Activated T-cell treated with anti-CD3 and anti-CD28 coated beads, Interleukin-2, amount 50 U/mL, for 72 hours (primary cell): Measurements from ENCODE around the gene KCNV2. TPM values are rescaled to one million over a fixed set of nuclear protein-coding genes. Genes with fewer than 3 reads are reported as not detected.

ENCODE experiments used
- ATAC-seq, 2 donors: fragments of 150-1000 bp; cut with Tn5 transposase; replicated peaks in 1 of 2; 2 replicates each; pipeline ENCODE4 v1.10.0; 2021; ENCODE audit warnings: moderate library complexity in 2 of 2, mild to moderate bottlenecking in 1 of 2
- DNase-seq, 2 donors: peaks; one replicate each; pipeline ENCODE4 v3.0.0; 2021 to 2022; ENCODE audit warnings: mixed read lengths in 1 of 2
- H3K27ac Mint-ChIP-seq: one replicate; pipeline ENCODE4 v1.8.0; 2022; ENCODE audit warnings: mild to moderate bottlenecking, moderate library complexity, mixed read lengths
- H3K27me3 Mint-ChIP-seq: one replicate; pipeline ENCODE4 v1.8.0; 2022; ENCODE audit warnings: low read depth, mixed read lengths
- H3K36me3 Mint-ChIP-seq, 2 donors: one replicate each; pipeline ENCODE4 v1.8.0; 2022; ENCODE audit warnings: mixed read lengths in 2 of 2, mild to moderate bottlenecking in 1 of 2; ENCODE audit not compliant: insufficient read depth in 2 of 2
- H3K4me1 Mint-ChIP-seq: one replicate; pipeline ENCODE4 v1.8.0; 2022; ENCODE audit warnings: low read depth, mixed read lengths
- H3K4me3 Mint-ChIP-seq, 2 donors: one replicate each; pipeline ENCODE4 v1.8.0; 2022; ENCODE audit warnings: mild to moderate bottlenecking in 2 of 2, mixed read lengths in 2 of 2, moderate library complexity in 2 of 2
- H3K9me3 Mint-ChIP-seq, 2 donors: one replicate each; pipeline ENCODE4 v1.8.0; 2022; ENCODE audit warnings: mixed read lengths in 2 of 2
- total RNA-seq, 2 donors: library from RNA; stranded (reverse); gene quantifications; one replicate each; pipeline ENCODE4 v1.2.3, GENCODE V29; 2022

KCNV2 gene
- total RNA-seq, 2 donors from 2014 or later, result not detected

DNA sequence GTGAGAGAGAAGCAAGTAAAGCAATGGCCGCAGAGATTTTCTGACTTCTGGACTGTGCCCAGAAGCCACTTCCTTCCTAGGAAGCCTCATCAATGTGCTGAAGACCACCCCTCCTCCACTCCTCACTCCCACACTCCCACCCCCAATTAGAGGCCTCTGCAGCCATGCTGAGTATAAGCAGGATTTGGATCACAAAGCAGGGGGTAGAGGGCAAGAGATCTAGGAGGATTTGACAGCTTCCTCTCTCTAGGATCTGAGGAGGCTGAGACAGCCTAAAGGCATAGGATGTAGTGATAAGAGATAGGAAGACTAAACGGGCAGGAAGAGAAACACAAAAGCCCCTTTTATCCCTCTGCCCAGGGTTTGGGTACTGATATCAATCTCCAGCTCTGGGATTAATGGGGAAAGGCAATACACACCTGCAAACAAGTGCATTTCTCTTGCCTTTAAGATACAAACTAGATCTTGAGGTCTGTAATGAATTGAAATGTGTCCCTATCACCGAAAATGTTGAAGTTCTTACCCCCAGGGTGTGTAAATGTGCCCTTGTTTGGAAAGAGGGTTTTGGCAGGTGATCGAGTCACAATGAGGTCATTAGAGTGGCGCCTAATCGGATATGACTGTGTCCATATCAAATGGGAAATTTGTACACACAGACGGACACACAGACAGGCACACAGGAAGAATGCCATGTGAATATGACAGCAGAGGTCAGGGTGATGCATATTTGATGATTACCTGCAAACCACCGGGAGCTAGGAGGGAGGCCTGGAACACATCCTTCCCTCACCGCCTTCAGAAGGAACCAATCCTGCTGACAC lies 28.5 kb downstream of the KCNV2 start:
- peaks cover 0 to 4% of the 10 kb centered on the region in 2 donors for H3K9me3 Mint-ChIP-seq
- H3K4me3 Mint-ChIP-seq, result no peak overlapping the region
- no peaks in the 10 kb centered on the region for H3K4me1 Mint-ChIP-seq
- peaks cover 2 to 13% of the 10 kb centered on the region in 2 donors for H3K36me3 Mint-ChIP-seq
- no peaks in the 10 kb centered on the region for H3K27me3 Mint-ChIP-seq
- no peak for ATAC-seq
- H3K27ac Mint-ChIP-seq, result peak overlapping the region; percentile 16
- DNase-seq, result no peak

DNA sequence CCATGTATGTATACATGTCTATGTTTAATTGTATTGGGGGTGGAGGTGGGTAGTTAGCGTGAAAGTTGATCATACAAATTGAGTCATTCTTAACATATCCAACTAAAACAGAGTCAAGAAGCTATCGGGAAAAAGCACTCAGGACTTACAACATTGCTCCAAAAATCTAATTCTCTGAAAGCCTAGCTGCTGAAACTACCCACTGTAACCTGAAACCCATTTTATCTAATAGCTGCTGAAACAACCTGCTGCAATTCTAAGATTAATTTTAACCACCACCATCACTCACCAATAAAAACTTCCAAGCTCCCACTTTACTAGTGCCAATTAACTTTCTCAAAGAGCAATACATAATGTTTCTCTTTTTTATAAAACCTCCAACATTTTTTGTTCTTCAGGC lies 32.2 kb downstream of the KCNV2 start:
- Mint-ChIP-seq H3K4me3 (no peak overlapping the region), H3K27ac (no peak overlapping the region), H3K36me3 (peaks cover 12 to 24% of the 10 kb centered on the region in 2 donors), H3K4me1 (no peaks in the 10 kb centered on the region), H3K27me3 (no peaks in the 10 kb centered on the region), H3K9me3 (peaks cover 2 to 8% of the 10 kb centered on the region in 2 donors)
- ATAC-seq, result no peak
- DNase-seq, result no peak

DNA sequence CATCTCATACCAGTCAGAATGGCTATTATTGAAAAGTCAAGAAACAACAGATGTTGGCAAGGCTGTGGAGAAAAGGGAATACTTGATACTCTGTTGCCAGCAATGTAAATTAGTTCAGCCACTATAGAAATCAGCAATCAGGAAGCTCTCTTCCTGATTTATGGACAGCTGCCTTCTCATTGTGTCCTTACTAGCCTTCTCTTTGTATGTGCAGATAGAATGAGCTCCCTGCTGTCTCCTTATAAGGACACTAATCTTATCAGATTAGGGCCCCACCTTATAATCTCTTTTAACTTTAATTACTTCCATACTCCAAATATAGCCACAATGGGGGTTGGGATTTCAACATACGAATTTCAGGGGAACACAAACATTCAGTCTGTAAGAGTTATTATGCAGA lies 38.0 kb downstream of the KCNV2 start:
- H3K36me3 Mint-ChIP-seq, result peaks cover 13 to 23% of the 10 kb centered on the region in 2 donors
- ATAC-seq, result no peak
- no peak for DNase-seq

GRCh38 chr9:2758162-2758897 lies 41.0 kb downstream of the KCNV2 start:
- no peaks in the 10 kb centered on the region for H3K27me3 Mint-ChIP-seq
- ATAC-seq, result no peak
- DNase-seq, result no peak
- no peak overlapping the region for H3K27ac Mint-ChIP-seq
- H3K36me3 Mint-ChIP-seq, result peaks cover 15 to 20% of the 10 kb centered on the region in 2 donors
- H3K4me1 Mint-ChIP-seq, result no peaks in the 10 kb centered on the region
- H3K4me3 Mint-ChIP-seq, result no peak overlapping the region
- no peaks in the 10 kb centered on the region for H3K9me3 Mint-ChIP-seq

More for the DNA sequence above, 38.0 kb downstream of the KCNV2 start:
- Mint-ChIP-seq H3K4me1 (no peaks in the 10 kb centered on the region), H3K9me3 (peaks cover 2 to 7% of the 10 kb centered on the region in 2 donors), H3K27ac (no peak overlapping the region), H3K4me3 (no peak overlapping the region), H3K27me3 (no peaks in the 10 kb centered on the region)

GRCh38 chr9:2758898-2759510 lies 41.7 kb downstream of the KCNV2 start:
- Mint-ChIP-seq H3K27me3 (no peaks in the 10 kb centered on the region), H3K36me3 (peaks cover 14 to 20% of the 10 kb centered on the region in 2 donors), H3K9me3 (no peaks in the 10 kb centered on the region), H3K4me3 (no peak overlapping the region), H3K4me1 (peaks cover 4% of the 10 kb centered on the region), H3K27ac (no peak overlapping the region)
- DNase-seq, result no peak
- no peak for ATAC-seq

- Mint-ChIP-seq H3K4me1 (peaks cover 27% of the 10 kb centered on the region), H3K27me3 (no peaks in the 10 kb centered on the region), H3K9me3 (no peaks in the 10 kb centered on the region), H3K36me3 (peaks cover 14 to 18% of the 10 kb centered on the region in 2 donors), H3K4me3 (no peak overlapping the region), H3K27ac (no peak overlapping the region)
- no peak for ATAC-seq
- DNase-seq, result no peak
Observed at GRCh38 chr9:2761424-2761823, 44.1 kb downstream of the KCNV2 start.

GRCh38 chr9:2764353-2764752 lies 47.0 kb downstream of the KCNV2 start:
- peak overlapping the region in 1 of 2 donors; percentile 59 for H3K4me3 Mint-ChIP-seq
- H3K27ac Mint-ChIP-seq, result peak overlapping the region; percentile 72

GRCh38 chr9:2765250-2765880 lies 48.1 kb downstream of the KCNV2 start:
- ATAC-seq (peak; percentile 50 to 62), DNase-seq (peak; percentile 4 to 7)
- Mint-ChIP-seq H3K9me3 (no peaks in the 10 kb centered on the region), H3K27ac (peak overlapping the region; percentile 91), H3K4me3 (peak overlapping the region in 1 of 2 donors; percentile 23), H3K36me3 (peaks cover 11 to 26% of the 10 kb centered on the region in 2 donors), H3K4me1 (peaks cover 27% of the 10 kb centered on the region), H3K27me3 (no peaks in the 10 kb centered on the region)

More at GRCh38 chr9:2764353-2764752, 47.0 kb downstream of the KCNV2 start:
- H3K9me3 Mint-ChIP-seq, result no peaks in the 10 kb centered on the region
- ATAC-seq (peak; percentile 90 to 91), DNase-seq (peak; percentile 25 to 51)
- H3K27me3 Mint-ChIP-seq, result no peaks in the 10 kb centered on the region
- peaks cover 27% of the 10 kb centered on the region for H3K4me1 Mint-ChIP-seq
- peaks cover 14 to 29% of the 10 kb centered on the region in 2 donors for H3K36me3 Mint-ChIP-seq

DNA sequence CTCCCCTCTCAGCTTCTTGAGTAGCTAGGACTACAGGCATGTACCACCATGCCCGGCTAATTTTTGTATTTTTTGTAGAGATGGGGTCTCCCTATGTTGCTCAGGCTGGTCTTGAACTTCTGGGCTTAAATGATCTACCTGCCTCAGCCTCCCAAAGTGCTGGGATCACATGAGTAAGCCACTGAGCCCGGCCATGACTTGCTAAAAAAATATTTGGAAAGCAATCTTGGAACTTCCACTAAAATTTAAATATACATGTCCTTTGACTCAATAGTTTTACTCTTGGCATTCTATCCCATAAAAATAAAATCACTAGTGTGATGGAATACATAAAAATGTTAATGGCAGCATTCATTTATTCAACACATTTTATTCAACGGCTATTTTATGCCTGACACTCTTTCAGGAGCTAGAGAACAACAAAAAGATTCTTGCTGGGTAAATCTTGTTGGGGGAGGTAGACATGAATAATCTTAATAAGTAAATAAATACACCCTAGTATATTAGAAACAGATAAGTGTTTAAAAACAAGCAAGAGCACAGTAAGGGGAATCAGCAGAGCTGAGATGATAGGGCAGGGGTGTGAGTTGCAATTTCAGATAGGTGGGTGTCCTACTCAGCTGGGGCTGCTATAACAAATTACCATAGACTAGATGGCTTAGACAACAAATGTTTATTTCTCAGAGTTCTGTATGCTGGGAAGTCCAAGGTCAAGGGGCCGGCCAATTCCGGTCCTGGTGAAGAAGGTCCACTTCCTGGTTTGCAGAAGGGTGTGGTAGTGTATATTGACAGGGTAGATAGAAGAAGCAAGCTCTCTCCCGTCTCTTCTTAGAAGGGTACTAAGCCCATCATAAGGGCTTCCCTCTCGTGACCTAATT lies 50.7 kb downstream of the KCNV2 start:
- H3K36me3 Mint-ChIP-seq, result peaks cover 9 to 32% of the 10 kb centered on the region in 2 donors

GRCh38 chr9:2771087-2771486 lies 53.8 kb downstream of the KCNV2 start:
- no peak overlapping the region for H3K27ac Mint-ChIP-seq
- no peaks in the 10 kb centered on the region for H3K27me3 Mint-ChIP-seq
- peaks cover 9 to 18% of the 10 kb centered on the region in 2 donors for H3K9me3 Mint-ChIP-seq
- no peak for DNase-seq
- no peak for ATAC-seq
- H3K36me3 Mint-ChIP-seq, result peaks cover 30 to 62% of the 10 kb centered on the region in 2 donors
- peaks cover 2% of the 10 kb centered on the region for H3K4me1 Mint-ChIP-seq
- H3K4me3 Mint-ChIP-seq, result no peak overlapping the region

More for the DNA sequence above, 50.7 kb downstream of the KCNV2 start:
- no peaks in the 10 kb centered on the region for H3K27me3 Mint-ChIP-seq
- H3K27ac Mint-ChIP-seq, result peak overlapping the region; percentile 29
- no peak overlapping the region for H3K4me3 Mint-ChIP-seq
- peaks cover 0 to 3% of the 10 kb centered on the region in 2 donors for H3K9me3 Mint-ChIP-seq
- DNase-seq, result no peak
- no peak for ATAC-seq
- peaks cover 27% of the 10 kb centered on the region for H3K4me1 Mint-ChIP-seq

DNA sequence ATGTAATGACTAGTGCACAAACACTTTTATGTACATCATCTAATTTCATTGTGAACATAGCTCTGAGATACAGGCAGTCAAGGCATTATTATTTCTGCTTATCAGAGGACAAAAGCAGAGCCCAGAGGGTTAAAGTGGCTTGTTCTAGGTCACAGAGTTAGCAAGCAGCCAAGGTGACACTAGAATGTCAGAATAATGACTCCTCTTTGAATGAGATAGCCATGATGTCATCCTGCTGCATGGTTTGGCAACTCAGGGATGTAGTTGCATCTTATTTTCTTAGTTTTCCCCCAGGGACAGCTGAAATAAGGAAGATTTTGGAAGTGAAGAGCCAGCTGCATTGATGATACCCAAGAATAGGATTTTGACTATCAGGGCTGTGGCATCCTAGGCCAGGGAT lies 54.4 kb downstream of the KCNV2 start:
- Mint-ChIP-seq H3K36me3 (peaks cover 36 to 68% of the 10 kb centered on the region in 2 donors), H3K27me3 (no peaks in the 10 kb centered on the region), H3K27ac (no peak overlapping the region), H3K4me1 (no peaks in the 10 kb centered on the region), H3K9me3 (peaks cover 9 to 21% of the 10 kb centered on the region in 2 donors), H3K4me3 (no peak overlapping the region)
- ATAC-seq (no peak), DNase-seq (no peak)

GRCh38 chr9:2777454-2777853 lies 60.1 kb downstream of the KCNV2 start:
- Mint-ChIP-seq H3K4me1 (no peaks in the 10 kb centered on the region), H3K9me3 (peaks cover 17 to 23% of the 10 kb centered on the region in 2 donors), H3K27ac (no peak overlapping the region), H3K4me3 (no peak overlapping the region), H3K36me3 (peaks cover 56 to 89% of the 10 kb centered on the region in 2 donors), H3K27me3 (no peaks in the 10 kb centered on the region)
- DNase-seq (no peak), ATAC-seq (no peak)
